A673 (cell line): ENCODE measurements around the gene BBX. TPM values are rescaled to one million over a fixed set of nuclear protein-coding genes. Genes with fewer than 3 reads are reported as not detected.

ENCODE experiments used
- BruUV-seq: library from RNA; stranded (reverse); fragments of 400-500 nt; replicated peaks from 2 replicates; lab custom pipeline; 2021; lab: Mats Ljungman, UMichigan
- CTCF ChIA-PET: fragments of 300-600 bp; sonication (Branson Sonifier 250); formaldehyde crosslinking; loops from one replicate; lab custom pipeline; 2022; ENCODE audit warnings: antibody characterized with exemption; lab: Charles Lee
- POLR2A ChIA-PET: fragments of 300-600 bp; sonication (Branson Sonifier 250); formaldehyde crosslinking; loops from one replicate; lab custom pipeline; 2022; ENCODE audit warnings: antibody characterized with exemption; ENCODE audit not compliant: low non-redundant PET; lab: Charles Lee
- DNase-seq: peaks from one replicate; pipeline ENCODE4 v3.0.0-alpha.2; 2015; ENCODE audit warnings: low spot score
- H3K27ac ChIP-seq: fragments of 200-600 bp; sonication (generic); 2 replicates; pipeline ENCODE4 v1.5.1; 2016; ENCODE audit warnings: mixed run types, low read depth, mild to moderate bottlenecking, mixed read lengths, antibody characterized with exemption, low read length; ENCODE audit not compliant: poor library complexity, severe bottlenecking
- H3K27me3 ChIP-seq: fragments of 200-600 bp; sonication (generic); replicated peaks from 2 replicates; pipeline ENCODE4 v1.6.1; 2017; ENCODE audit warnings: mixed run types, low read depth, mild to moderate bottlenecking, mixed read lengths, antibody characterized with exemption, low read length; ENCODE audit not compliant: insufficient read depth, poor library complexity
- H3K36me3 ChIP-seq: fragments of 200-600 bp; sonication (generic); 2 replicates; pipeline ENCODE4 v1.6.1; 2016; ENCODE audit warnings: mixed run types, mild to moderate bottlenecking, mixed read lengths, antibody characterized with exemption, low read length; ENCODE audit not compliant: insufficient read depth, poor library complexity, severe bottlenecking
- H3K4me1 ChIP-seq: fragments of 200-600 bp; sonication (generic); 2 replicates; pipeline ENCODE4 v1.6.1; 2017; ENCODE audit warnings: mixed run types, mild to moderate bottlenecking, mixed read lengths, antibody characterized with exemption, low read length; ENCODE audit not compliant: insufficient read depth, poor library complexity, severe bottlenecking
- H3K4me3 ChIP-seq: fragments of 200-600 bp; sonication (generic); 2 replicates; pipeline ENCODE4 v1.5.1; 2016; ENCODE audit warnings: low read depth, mixed run types, mild to moderate bottlenecking, mixed read lengths, low read length; ENCODE audit not compliant: poor library complexity, severe bottlenecking
- H3K9me3 ChIP-seq: fragments of 200-600 bp; sonication (generic); 2 replicates; pipeline ENCODE4 v1.6.1; 2016; ENCODE audit warnings: mixed run types, low read depth, mild to moderate bottlenecking, mixed read lengths, antibody characterized with exemption, low read length; ENCODE audit not compliant: poor library complexity, severe bottlenecking
- CTCF ChIP-seq: fragments of 300-800, 200-600 bp; sonication (generic); conservative IDR thresholded peaks from 2 replicates; pipeline ENCODE4 v1.5.1; 2017; ENCODE audit warnings: low read depth, mild to moderate bottlenecking, antibody characterized with exemption, low read length, moderate library complexity, mixed read lengths
- EZH2 ChIP-seq: fragments of 200-600 bp; sonication (generic); IDR thresholded peaks from 2 replicates; pipeline ENCODE4 v1.6.1; 2017; ENCODE audit warnings: borderline replicate concordance, low read depth, mild to moderate bottlenecking, mixed read lengths, antibody characterized with exemption, low read length; ENCODE audit not compliant: poor library complexity, severe bottlenecking
- intact Hi-C: fragments of 100-400 bp; cut with micrococcal nuclease; formaldehyde crosslinking; loops from one replicate; pipeline ENCODE4 v1.10.0; 2022; ENCODE audit not compliant: unreplicated experiment
- total RNA-seq: library from RNA; stranded (reverse); gene quantifications from 2 replicates; pipeline ENCODE4 v1.2.3, GENCODE V29; 2021

The BBX gene
- total RNA-seq, 1 experiment from 2014 or later: 28.9 TPM

- ChIA-PET CTCF (no interaction called here), POLR2A (no interaction called here)
- intact Hi-C loops: no loop called here
- Histone ChIP-seq H3K4me3 (no peak overlapping the region), H3K27me3 (no peaks in the 10 kb centered on the region), H3K27ac (no peak overlapping the region), H3K4me1 (no peaks in the 10 kb centered on the region), H3K36me3 (no peaks in the 10 kb centered on the region), H3K9me3 (no peaks in the 10 kb centered on the region)
- DNase-seq: no peak
- TF ChIP-seq EZH2 (no peak), CTCF (no peak)
- no TSS peak for BruUV-seq
These were observed 249.3 kb downstream of the BBX start for GRCh38 chr3:107772016-107772415.

GRCh38 chr3:107775974-107776373, 253.2 kb downstream of the BBX start:
- H3K27me3 ChIP-seq: no peaks in the 10 kb centered on the region
- H3K9me3 ChIP-seq: no peaks in the 10 kb centered on the region
- no peaks in the 10 kb centered on the region for H3K36me3 ChIP-seq
- POLR2A ChIA-PET: no interaction called here
- H3K27ac ChIP-seq: no peak overlapping the region
- DNase-seq: no peak
- intact Hi-C loops: no loop called here
- CTCF ChIA-PET: no interaction called here
- H3K4me3 ChIP-seq: no peak overlapping the region
- TF ChIP-seq EZH2 (no peak), CTCF (no peak)
- BruUV-seq: no TSS peak
- no peaks in the 10 kb centered on the region for H3K4me1 ChIP-seq

GRCh38 chr3:107781253-107781652, 258.5 kb downstream of the BBX start:
- no peaks in the 10 kb centered on the region for H3K4me1 ChIP-seq
- no peak overlapping the region for H3K4me3 ChIP-seq
- BruUV-seq: no TSS peak
- no peaks in the 10 kb centered on the region for H3K27me3 ChIP-seq
- no peaks in the 10 kb centered on the region for H3K36me3 ChIP-seq
- H3K9me3 ChIP-seq: no peaks in the 10 kb centered on the region
- no peak for DNase-seq
- no peak overlapping the region for H3K27ac ChIP-seq
- POLR2A ChIA-PET: no interaction called here
- CTCF ChIA-PET: no interaction called here
- intact Hi-C loops: no loop called here
- TF ChIP-seq EZH2: no peak

GRCh38 chr3:107782054-107782453, 259.3 kb downstream of the BBX start:
- intact Hi-C loops: no loop called here

More at GRCh38 chr3:107782054-107782453, 259.3 kb downstream of the BBX start:
- Histone ChIP-seq H3K9me3 (no peaks in the 10 kb centered on the region), H3K4me3 (no peak overlapping the region), H3K4me1 (no peaks in the 10 kb centered on the region), H3K36me3 (no peaks in the 10 kb centered on the region), H3K27me3 (no peaks in the 10 kb centered on the region), H3K27ac (no peak overlapping the region)
- no peak for TF ChIP-seq CTCF
- TF ChIP-seq EZH2: no peak
- POLR2A ChIA-PET: no interaction called here
- no peak for DNase-seq
- no TSS peak for BruUV-seq
- CTCF ChIA-PET: no interaction called here
